ENCODE data around the gene TMEM131L.

TMEM131L gene

DNA sequence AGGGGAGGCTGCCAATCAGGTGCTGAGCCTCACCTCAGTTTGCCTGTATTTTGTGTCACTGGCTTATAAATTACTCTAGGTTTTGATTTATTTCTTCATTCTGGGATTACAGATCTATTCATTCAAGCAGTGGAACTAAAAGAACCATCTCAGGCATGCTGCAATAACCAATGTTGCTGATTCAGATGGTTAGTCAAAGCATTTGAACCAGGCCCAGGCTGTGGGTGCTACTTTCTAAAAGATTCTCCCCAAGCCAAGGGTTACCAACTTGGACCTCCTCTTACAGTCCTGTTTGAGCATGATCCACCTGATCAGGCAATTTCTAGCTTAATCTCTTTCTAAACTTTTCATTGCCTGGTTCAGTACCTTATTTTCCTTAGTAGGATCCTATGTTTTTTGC, 67.2 kb downstream of the TMEM131L start:
- TF ChIP-seq, protein P1, sequence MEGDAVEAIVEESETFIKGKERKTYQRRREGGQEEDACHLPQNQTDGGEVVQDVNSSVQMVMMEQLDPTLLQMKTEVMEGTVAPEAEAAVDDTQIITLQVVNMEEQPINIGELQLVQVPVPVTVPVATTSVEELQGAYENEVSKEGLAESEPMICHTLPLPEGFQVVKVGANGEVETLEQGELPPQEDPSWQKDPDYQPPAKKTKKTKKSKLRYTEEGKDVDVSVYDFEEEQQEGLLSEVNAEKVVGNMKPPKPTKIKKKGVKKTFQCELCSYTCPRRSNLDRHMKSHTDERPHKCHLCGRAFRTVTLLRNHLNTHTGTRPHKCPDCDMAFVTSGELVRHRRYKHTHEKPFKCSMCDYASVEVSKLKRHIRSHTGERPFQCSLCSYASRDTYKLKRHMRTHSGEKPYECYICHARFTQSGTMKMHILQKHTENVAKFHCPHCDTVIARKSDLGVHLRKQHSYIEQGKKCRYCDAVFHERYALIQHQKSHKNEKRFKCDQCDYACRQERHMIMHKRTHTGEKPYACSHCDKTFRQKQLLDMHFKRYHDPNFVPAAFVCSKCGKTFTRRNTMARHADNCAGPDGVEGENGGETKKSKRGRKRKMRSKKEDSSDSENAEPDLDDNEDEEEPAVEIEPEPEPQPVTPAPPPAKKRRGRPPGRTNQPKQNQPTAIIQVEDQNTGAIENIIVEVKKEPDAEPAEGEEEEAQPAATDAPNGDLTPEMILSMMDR (IDR thresholded peaks at IDR 0.05) = no peak
- no peak for TF ChIP-seq ZFX (IDR thresholded peaks at IDR 0.05; ENCODE audit: borderline replicate concordance)
- no peak overlapping the region for H3K27ac ChIP-seq

DNA sequence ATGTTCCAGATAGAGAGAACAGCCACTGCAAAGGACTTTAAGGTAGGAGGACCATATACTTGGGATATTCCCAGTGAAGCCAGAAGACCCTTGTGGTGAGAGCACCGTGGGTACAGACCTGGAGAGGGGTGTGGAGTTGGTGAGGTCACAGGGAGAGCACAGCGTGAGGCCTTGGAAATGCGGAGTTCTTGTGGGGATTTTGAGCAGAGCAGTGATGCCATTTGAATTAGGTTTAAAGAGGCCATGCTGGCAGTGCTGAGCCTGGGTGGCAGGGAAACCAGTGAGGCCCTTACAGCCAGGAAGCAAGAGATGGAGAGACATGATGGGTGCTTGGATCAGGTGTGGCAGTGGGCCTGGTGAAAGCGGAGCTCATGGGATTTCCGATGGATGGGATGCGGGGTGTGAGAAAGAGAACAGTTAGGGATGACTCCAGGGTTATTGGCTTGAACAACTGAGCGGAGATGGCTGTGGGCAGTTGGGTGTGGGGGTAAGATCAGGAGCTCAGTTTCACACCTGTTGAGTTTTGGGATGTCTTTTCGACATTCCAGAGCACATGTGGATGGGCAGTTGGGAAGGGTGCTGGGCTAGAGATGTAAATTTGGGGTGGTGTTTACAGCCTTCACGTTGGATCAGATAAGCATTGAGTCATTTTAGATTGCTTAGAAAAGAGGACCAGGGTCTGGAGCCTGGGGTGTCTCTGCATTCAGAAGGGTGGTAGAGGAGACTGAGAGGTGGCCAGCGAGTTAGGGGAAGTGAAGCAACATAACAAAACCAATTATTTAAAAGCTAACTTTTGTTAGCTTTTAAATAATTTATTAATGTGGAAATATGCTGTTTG, 68.9 kb downstream of the TMEM131L start:
- H3K27ac ChIP-seq = no peak overlapping the region

DNA sequence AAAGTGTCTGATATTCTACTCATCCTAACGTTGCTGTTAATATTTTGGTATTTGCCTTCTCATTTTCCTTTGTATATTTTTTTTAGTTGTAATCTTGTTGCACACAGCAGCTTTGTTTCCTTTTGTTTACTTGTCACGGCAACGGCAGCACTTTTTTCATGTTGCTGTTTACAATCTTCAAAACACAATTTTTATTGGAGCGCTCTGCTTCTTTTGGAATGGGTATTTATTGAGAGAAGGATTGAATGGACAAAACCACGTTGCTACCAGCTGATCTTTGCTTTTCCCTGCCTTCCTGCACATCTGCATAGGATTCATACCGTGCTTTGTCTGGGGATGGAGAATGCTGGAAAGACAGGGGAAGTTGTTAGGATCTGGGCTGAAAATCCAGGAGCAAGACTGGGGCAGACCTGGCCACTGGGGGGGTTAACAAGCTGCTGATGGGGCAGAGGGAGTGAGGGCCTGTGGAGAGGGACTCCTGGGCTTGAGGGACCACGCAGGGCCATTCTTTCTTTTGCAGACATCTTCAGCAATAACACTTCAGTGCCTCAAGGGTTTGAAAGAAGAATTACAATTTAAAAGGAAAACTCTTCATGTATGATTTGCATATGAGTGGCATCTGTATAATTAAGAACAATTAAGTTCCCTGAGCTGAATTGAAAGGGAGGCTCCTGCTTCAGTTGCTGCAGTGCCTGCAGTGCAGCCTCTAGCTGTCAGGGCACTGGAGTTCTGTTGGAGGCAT, 69.8 kb downstream of the TMEM131L start:
- TF ChIP-seq, protein P1 (IDR thresholded peaks at IDR 0.05) = peak; percentile 29
- no peak for TF ChIP-seq ZFX (IDR thresholded peaks at IDR 0.05; ENCODE audit: borderline replicate concordance)
- H3K27ac ChIP-seq = no peak overlapping the region

More for the DNA sequence above, 68.9 kb downstream of the TMEM131L start:
- TF ChIP-seq, protein P1 (IDR thresholded peaks at IDR 0.05) = no peak
- TF ChIP-seq ZFX (IDR thresholded peaks at IDR 0.05; ENCODE audit: borderline replicate concordance) = no peak

GRCh38 chr4:153537493-153537960, 71.4 kb downstream of the TMEM131L start:
- no peak overlapping the region for H3K27ac ChIP-seq
- TF ChIP-seq, protein P1 (IDR thresholded peaks at IDR 0.05) = no peak
- no peak for TF ChIP-seq ZFX (IDR thresholded peaks at IDR 0.05; ENCODE audit: borderline replicate concordance)

DNA sequence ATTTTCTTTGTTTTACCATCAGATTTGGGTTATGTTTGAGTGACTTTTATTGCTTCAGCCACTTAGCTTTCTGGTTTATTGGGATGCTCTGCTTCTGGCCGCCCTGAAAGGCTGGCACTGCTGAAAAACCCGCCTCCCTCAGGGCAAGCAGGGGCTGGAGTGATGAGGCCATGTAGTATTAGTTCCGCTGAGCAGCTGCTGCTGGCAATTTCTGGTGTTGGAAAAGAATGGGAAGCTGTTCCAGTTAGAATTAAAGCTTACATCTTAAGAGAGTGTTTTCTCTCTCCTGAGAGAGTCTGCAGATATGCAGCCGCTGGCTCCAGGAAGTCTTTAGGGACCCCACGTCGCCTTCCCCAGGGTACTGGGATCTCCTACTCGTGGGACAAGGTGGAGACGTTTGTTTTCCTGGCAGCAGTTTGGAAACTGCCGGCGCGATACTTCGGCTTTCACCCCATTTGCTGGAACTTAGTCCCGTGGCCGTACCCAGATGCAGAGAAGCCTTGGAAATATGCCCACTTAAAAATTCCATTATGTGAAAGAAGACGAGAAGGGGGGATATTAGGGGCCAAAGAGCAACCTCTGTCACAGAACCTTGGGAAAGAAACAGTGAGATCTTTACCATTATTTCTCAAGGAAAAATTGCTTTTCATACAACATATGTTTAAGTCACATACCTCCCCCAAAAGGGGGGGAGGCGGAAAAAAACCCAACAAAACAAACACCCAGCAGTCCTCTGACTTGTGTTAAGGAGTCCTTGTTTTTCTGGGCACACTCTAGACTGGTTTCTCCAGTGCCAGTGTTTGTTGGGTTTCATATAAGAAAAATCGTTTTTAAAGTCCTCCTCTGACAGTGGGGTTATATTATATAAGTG, 72.6 kb downstream of the TMEM131L start:
- H3K27ac ChIP-seq = no peak overlapping the region
- TF ChIP-seq, protein P1 (IDR thresholded peaks at IDR 0.05) = no peak
- no peak for TF ChIP-seq ZFX (IDR thresholded peaks at IDR 0.05; ENCODE audit: borderline replicate concordance)

DNA sequence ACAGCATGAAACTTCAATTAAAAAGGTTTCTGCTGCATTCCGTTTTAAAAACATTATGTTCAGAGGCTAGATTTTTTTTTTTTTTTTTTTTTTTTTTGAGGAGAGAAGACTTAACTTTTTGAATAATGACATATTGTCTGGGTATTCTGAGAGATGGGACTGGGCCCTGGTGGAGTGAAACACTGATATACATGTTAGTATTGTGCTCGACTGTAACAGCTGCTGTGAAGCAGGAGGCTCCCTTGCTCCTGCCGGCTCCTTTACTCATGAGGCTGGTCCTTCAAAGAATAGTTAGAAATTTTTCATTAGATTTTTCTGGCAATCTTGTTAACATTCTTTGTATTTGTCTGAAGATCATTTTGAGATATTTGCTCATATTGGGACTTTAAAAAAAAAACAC, 73.3 kb downstream of the TMEM131L start:
- H3K27ac ChIP-seq = no peak overlapping the region
- TF ChIP-seq, protein P1 (IDR thresholded peaks at IDR 0.05) = no peak
- no peak for TF ChIP-seq ZFX (IDR thresholded peaks at IDR 0.05; ENCODE audit: borderline replicate concordance)
